ENCODE measurements around the gene ASPG. TPM values are rescaled to one million over a fixed set of nuclear protein-coding genes. Genes with fewer than 3 reads are reported as not detected.

The ASPG gene
- total and polyA plus RNA-seq, 2 of the 13 experiments (the other 11 are each of a cell fraction or from before 2014, with no cell fraction given): not detected

MicroRNAs within 50 kb of the gene (microRNA counts, 767-probe panel; counts per million panel counts)
- not detected for microRNA hsa-miR-203

Small RNAs within 50 kb of the gene (microRNA-seq; reads per million reads assigned to microRNA genes)
- gene MIR203A (not detected), gene MIR203B (not detected)

Small RNAs within 50 kb of the gene (small RNA-seq; reads per million reads assigned to genes)
- 0 to 1.9 (median 1.6) reads per million in 3 experiments for gene MIR203A (ENCODE audit: insufficient read depth in 2 of 3, insufficient read length in 3 of 3, low read depth in 2 of 3, low replicate concordance in 1 of 3)

Other genes with a start within 250 kb of the ASPG start
- 5.3 and 9.4 TPM in 2 replicates for gene PPP1R13B, start 238.1 kb upstream of the ASPG start, total RNA-seq (2016; rRNA removed; fragmentation: Illumina TruSeq; extraction: Trizol)
- gene PPP1R13B, start 238.1 kb upstream of the ASPG start, polyA plus RNA-seq (2011; rRNA removed): 4.6 and 5.3 TPM in 2 replicates
- not detected in 2 replicates for gene TDRD9, start 157.2 kb upstream of the ASPG start, total RNA-seq (2016; rRNA removed; fragmentation: Illumina TruSeq; extraction: Trizol)
- not detected in 2 replicates for gene TDRD9, start 157.2 kb upstream of the ASPG start, polyA plus RNA-seq (2011; rRNA removed)
- not detected in 2 replicates for gene RD3L, start 143.2 kb upstream of the ASPG start, total RNA-seq (2016; rRNA removed; fragmentation: Illumina TruSeq; extraction: Trizol)
- gene RD3L, start 143.2 kb upstream of the ASPG start, polyA plus RNA-seq (2011; rRNA removed): not detected in 2 replicates
- gene KIF26A, start 52.9 kb downstream of the ASPG start, total RNA-seq (2016; rRNA removed; fragmentation: Illumina TruSeq; extraction: Trizol): not detected in 2 replicates
- not detected in 2 replicates for gene KIF26A, start 52.9 kb downstream of the ASPG start, polyA plus RNA-seq (2011; rRNA removed)

All from HepG2 (cell line).